Sigmoid colon (tissue), 7 donors: ENCODE data around the gene B4GALT3. TPM values are rescaled to one million over a fixed set of nuclear protein-coding genes. Genes with fewer than 3 reads are reported as not detected.

Source experiments
- DNase-seq: peaks from one replicate; pipeline ENCODE4 v3.0.0-alpha.2; 2019
- H3K27ac ChIP-seq, 4 donors: fragments of 200-600 bp; sonication (generic); one replicate each; pipeline ENCODE4 v1.5.1; 2016 to 2019; ENCODE audit warnings: mild to moderate bottlenecking in 1 of 4
- H3K27me3 ChIP-seq, 3 donors: fragments of 200-600 bp; sonication (generic); one replicate each; pipeline ENCODE4 v1.5.1; 2019; ENCODE audit warnings: mild to moderate bottlenecking in 1 of 3
- H3K36me3 ChIP-seq, 4 donors: fragments of 200-600 bp; sonication (generic); one replicate each; pipeline ENCODE4 v1.5.1; 2016 to 2019
- H3K4me1 ChIP-seq, 4 donors: fragments of 200-600 bp; sonication (generic); one replicate each; pipeline ENCODE4 v1.5.1; 2017 to 2019
- H3K4me3 ChIP-seq, 4 donors: fragments of 200-600 bp; sonication (generic); one replicate each; pipeline ENCODE4 v1.5.1; 2017 to 2019; ENCODE audit warnings: mild to moderate bottlenecking in 2 of 4, moderate library complexity in 1 of 4
- H3K9me3 ChIP-seq, 4 donors: fragments of 200-600 bp in 3 of 4; sonication (generic) in 3 of 4; one replicate each; pipeline versions ENCODE4 v1.5.1 to v1.6.1; 2013 to 2019
- CTCF ChIP-seq, 4 experiments: fragments of 450-650 bp in 3 of 4; fragments of 200-600 bp in 1 of 4; IDR thresholded peaks; one replicate each; pipeline ENCODE4 v1.5.1; 2016 to 2019; ENCODE audit warnings: antibody characterized with exemption in 4 of 4, mild to moderate bottlenecking in 3 of 4, moderate library complexity in 2 of 4
- EP300 ChIP-seq, 4 donors: sonication (generic); formaldehyde crosslinking; IDR thresholded peaks; one replicate each; pipeline ENCODE4 v1.6.1; 2017; ENCODE audit warnings: antibody characterized with exemption in 4 of 4
- POLR2A ChIP-seq, 2 donors: fragments of 450-650 bp; IDR thresholded peaks; one replicate each; pipeline ENCODE4 v1.6.1; 2016; ENCODE audit warnings: antibody characterized with exemption in 2 of 2, mild to moderate bottlenecking in 2 of 2, moderate library complexity in 2 of 2
- POLR2AphosphoS5 ChIP-seq, 4 donors: sonication (generic); formaldehyde crosslinking; IDR thresholded peaks; one replicate each; pipeline ENCODE4 v1.6.1; 2017; ENCODE audit warnings: antibody characterized with exemption in 4 of 4
- WGBS, 2 donors: extraction: QIAGEN DNeasy Blood & Tissue Kit; methylation state at CpG; one replicate each; pipeline ENCODE4 v1.1.7; 2013; 5-methylcytosine and 5-hydroxymethylcytosine counted together
- intact Hi-C: fragments of 100-400 bp; cut with DNase I; formaldehyde crosslinking; loops from one replicate; pipeline ENCODE4 v1.15.1; 2023
- polyA plus RNA-seq, 3 donors: library from polyadenylated mRNA; stranded (reverse); fragments of 200-250 nt; gene quantifications; one replicate each; pipeline ENCODE4 v1.2.3, GENCODE V29; 2013
- small RNA-seq, 3 donors: library from RNA; depleted of rRNA; stranded (forward); fragments of <200 nt; gene quantifications; one replicate each; pipeline ENCODE3, GENCODE V24; 2016
- total RNA-seq, 4 donors: library from RNA; depleted of rRNA; stranded (reverse); fragments of >200 nt; gene quantifications; one replicate each; pipeline ENCODE4 v1.1.0, GENCODE V29; 2016
- donor health status: healthy with polysubstance abuse.
- donor health status: Bipolar disorder and iron deficiency.
- donor health status: healthy.

B4GALT3 gene
- total and polyA plus RNA-seq, 7 donors: 10.7 to 33.4 (median 16.8) TPM

DNA sequence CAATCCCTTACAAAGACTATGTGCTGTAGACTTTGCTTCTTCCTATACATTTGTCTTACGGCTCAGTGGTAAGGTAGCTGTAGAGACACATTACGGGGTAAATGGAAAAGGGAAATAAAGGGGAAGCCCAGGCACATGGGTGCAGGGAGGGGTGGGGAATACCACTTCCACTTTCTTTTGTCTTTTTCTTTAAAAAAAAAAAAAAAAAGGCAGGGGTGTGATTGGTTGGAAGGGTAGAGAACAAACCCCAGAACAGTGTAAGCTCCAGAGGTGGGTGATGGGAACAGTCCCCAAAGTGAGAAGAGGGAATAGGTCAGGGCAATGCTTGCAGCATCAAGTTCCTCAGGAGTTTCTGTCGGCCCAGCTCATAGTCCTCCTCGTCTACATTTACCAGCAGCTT lies 55.5 kb downstream of the B4GALT3 start:
- DNase-seq: no peak
- TF ChIP-seq POLR2AphosphoS5 (IDR thresholded peaks at IDR 0.05): no peak
- no peak for TF ChIP-seq POLR2A (IDR thresholded peaks at IDR 0.05)
- no peak for TF ChIP-seq CTCF (IDR thresholded peaks at IDR 0.05)
- TF ChIP-seq EP300 (IDR thresholded peaks at IDR 0.05): no peak
- H3K27ac ChIP-seq: no peak overlapping the region
- H3K27me3 ChIP-seq: no peaks in the 10 kb centered on the region
- peaks cover 0 to 36% (median 26%) of the 10 kb centered on the region in 4 donors for H3K4me1 ChIP-seq
- H3K4me3 ChIP-seq: no peak overlapping the region
- peaks cover 0 to 72% (median 46%) of the 10 kb centered on the region in 4 donors for H3K36me3 ChIP-seq
- 75 to 81% methylated on average over 4 of the region's 4 CpGs for WGBS, 2 donors
- no peaks in the 10 kb centered on the region for H3K9me3 ChIP-seq
- intact Hi-C loops: no loop called here

Small RNA genes within 50 kb of the gene (small RNA-seq; reads per million reads assigned to genes)
- gene RF01225: 0 reads per million in 3 donors

Other genes with a start within 250 kb of the B4GALT3 start
- not detected for gene ITLN2, start 222.7 kb downstream of the B4GALT3 start, total RNA-seq
- gene ITLN2, start 222.7 kb downstream of the B4GALT3 start, polyA plus RNA-seq: under 1 TPM in 1 of 3 donors, not detected in 2; 0.12 TPM
- gene F11R, start 156.4 kb downstream of the B4GALT3 start, total RNA-seq: 10 to 100 TPM in 1 of 4 donors, 1 to 10 TPM in 3; 2.7 to 30.5 (median 5.9) TPM
- gene F11R, start 156.4 kb downstream of the B4GALT3 start, polyA plus RNA-seq: 10 to 100 TPM; 15.6 to 96.7 (median 34.0) TPM
- gene TSTD1, start 138.5 kb downstream of the B4GALT3 start, total RNA-seq: 10 to 100 TPM; 10.5 to 46.4 (median 27.8) TPM
- 100 to 1,000 TPM; 115 to 609 (median 268) TPM for gene TSTD1, start 138.5 kb downstream of the B4GALT3 start, polyA plus RNA-seq
- 10 to 100 TPM; 54.8 to 76.2 (median 62.5) TPM for gene USF1, start 131.5 kb downstream of the B4GALT3 start, total RNA-seq
- 10 to 100 TPM; 25.8 to 84.6 (median 42.5) TPM for gene USF1, start 131.5 kb downstream of the B4GALT3 start, polyA plus RNA-seq
- gene ARHGAP30, start 107.6 kb downstream of the B4GALT3 start, total RNA-seq: 1 to 10 TPM; 4.4 to 7.7 (median 6.6) TPM
- 10 to 100 TPM in 1 of 3 donors, 1 to 10 TPM in 2; 4.8 to 37.8 (median 4.9) TPM for gene ARHGAP30, start 107.6 kb downstream of the B4GALT3 start, polyA plus RNA-seq
- not detected for gene NECTIN4, start 87.9 kb downstream of the B4GALT3 start, total RNA-seq
- gene NECTIN4, start 87.9 kb downstream of the B4GALT3 start, polyA plus RNA-seq: 1 to 10 TPM in 2 of 3 donors, not detected in 1; 1.2 to 2.8 TPM
- gene KLHDC9, start 79.1 kb downstream of the B4GALT3 start, total RNA-seq: 10 to 100 TPM in 2 of 4 donors, 1 to 10 TPM in 2; 5.8 to 14.1 (median 10.8) TPM
- 10 to 100 TPM in 1 of 3 donors, 1 to 10 TPM in 2; 4.7 to 11.1 (median 9.6) TPM for gene KLHDC9, start 79.1 kb downstream of the B4GALT3 start, polyA plus RNA-seq
- 10 to 100 TPM; 40.7 to 63.4 (median 45.9) TPM for gene PFDN2, start 59.5 kb downstream of the B4GALT3 start, total RNA-seq
- 100 to 1,000 TPM in 2 of 3 donors, 10 to 100 TPM in 1; 82.3 to 115 (median 104) TPM for gene PFDN2, start 59.5 kb downstream of the B4GALT3 start, polyA plus RNA-seq
- 10 to 100 TPM; 24.4 to 39.6 (median 33.1) TPM for gene NIT1, start 59.4 kb downstream of the B4GALT3 start, total RNA-seq
- 10 to 100 TPM; 46.8 to 66.6 (median 66.5) TPM for gene NIT1, start 59.4 kb downstream of the B4GALT3 start, polyA plus RNA-seq
- gene DEDD, start 44.8 kb downstream of the B4GALT3 start, total RNA-seq: 10 to 100 TPM; 27.7 to 34.2 (median 30.2) TPM
- 10 to 100 TPM; 24.0 to 30.6 (median 30.5) TPM for gene DEDD, start 44.8 kb downstream of the B4GALT3 start, polyA plus RNA-seq
- gene UFC1, start 23.5 kb downstream of the B4GALT3 start, total RNA-seq: 10 to 100 TPM; 49.0 to 77.8 (median 70.3) TPM
- gene UFC1, start 23.5 kb downstream of the B4GALT3 start, polyA plus RNA-seq: 100 to 1,000 TPM; 129 to 249 (median 232) TPM
- 10 to 100 TPM; 11.4 to 24.1 (median 13.1) TPM for gene USP21, start 18.0 kb downstream of the B4GALT3 start, total RNA-seq
- 10 to 100 TPM; 16.2 to 22.2 (median 17.3) TPM for gene USP21, start 18.0 kb downstream of the B4GALT3 start, polyA plus RNA-seq
- gene PPOX, start 11.1 kb downstream of the B4GALT3 start, total RNA-seq: 10 to 100 TPM; 16.6 to 30.9 (median 21.3) TPM
- 10 to 100 TPM in 2 of 3 donors, 1 to 10 TPM in 1; 7.4 to 17.7 (median 16.2) TPM for gene PPOX, start 11.1 kb downstream of the B4GALT3 start, polyA plus RNA-seq
- gene ADAMTS4, start 21.5 kb upstream of the B4GALT3 start, total RNA-seq: 10 to 100 TPM in 2 of 4 donors, 1 to 10 TPM in 2; 6.4 to 78.2 (median 10.8) TPM
- 1 to 10 TPM in 1 of 3 donors, under 1 TPM in 2; 0.23 to 4.5 (median 0.60) TPM for gene ADAMTS4, start 21.5 kb upstream of the B4GALT3 start, polyA plus RNA-seq
- gene NDUFS2, start 24.9 kb upstream of the B4GALT3 start, total RNA-seq: 100 to 1,000 TPM in 1 of 4 donors, 10 to 100 TPM in 3; 79.6 to 113 (median 92.6) TPM
- gene NDUFS2, start 24.9 kb upstream of the B4GALT3 start, polyA plus RNA-seq: 100 to 1,000 TPM; 113 to 194 (median 123) TPM
- gene FCER1G, start 37.8 kb upstream of the B4GALT3 start, total RNA-seq: 10 to 100 TPM; 14.4 to 86.4 (median 56.9) TPM
- 100 to 1,000 TPM in 1 of 3 donors, 10 to 100 TPM in 2; 77.7 to 243 (median 80.5) TPM for gene FCER1G, start 37.8 kb upstream of the B4GALT3 start, polyA plus RNA-seq
- gene APOA2, start 46.1 kb upstream of the B4GALT3 start, total RNA-seq: not detected
- gene APOA2, start 46.1 kb upstream of the B4GALT3 start, polyA plus RNA-seq: under 1 TPM in 1 of 3 donors, not detected in 2; 0.26 TPM
- 10 to 100 TPM; 12.6 to 20.2 (median 14.8) TPM for gene TOMM40L, start 48.6 kb upstream of the B4GALT3 start, total RNA-seq
- 10 to 100 TPM; 15.0 to 23.1 (median 18.5) TPM for gene TOMM40L, start 48.6 kb upstream of the B4GALT3 start, polyA plus RNA-seq
- not detected for gene NR1I3, start 60.7 kb upstream of the B4GALT3 start, total RNA-seq
- gene NR1I3, start 60.7 kb upstream of the B4GALT3 start, polyA plus RNA-seq: under 1 TPM in 1 of 3 donors, not detected in 2; 0.13 TPM
- 10 to 100 TPM in 1 of 4 donors, 1 to 10 TPM in 2, under 1 TPM in 1; 0.71 to 15.2 (median 3.7) TPM for gene PCP4L1, start 81.2 kb upstream of the B4GALT3 start, total RNA-seq
- gene PCP4L1, start 81.2 kb upstream of the B4GALT3 start, polyA plus RNA-seq: 1 to 10 TPM in 1 of 3 donors, not detected in 2; 2.3 TPM
- gene MPZ, start 132.5 kb upstream of the B4GALT3 start, total RNA-seq: 1 to 10 TPM; 3.1 to 10.0 (median 6.0) TPM
- gene MPZ, start 132.5 kb upstream of the B4GALT3 start, polyA plus RNA-seq: 1 to 10 TPM; 1.2 to 4.1 (median 3.0) TPM
- 10 to 100 TPM; 21.2 to 83.5 (median 38.1) TPM for gene SDHC, start 136.9 kb upstream of the B4GALT3 start, total RNA-seq
- 100 to 1,000 TPM; 221 to 371 (median 234) TPM for gene SDHC, start 136.9 kb upstream of the B4GALT3 start, polyA plus RNA-seq
- not detected for gene CFAP126, start 190.4 kb upstream of the B4GALT3 start, total RNA-seq
- not detected for gene CFAP126, start 190.4 kb upstream of the B4GALT3 start, polyA plus RNA-seq